ENCODE data around the gene EEF2KMT. TPM values are rescaled to one million over a fixed set of nuclear protein-coding genes. Genes with fewer than 3 reads are reported as not detected.

The EEF2KMT gene
- total and polyA plus RNA-seq, 2 of the 8 experiments (the other 6 are each of a cell fraction or from before 2014, with no cell fraction given), result 35.8 to 37.0 TPM

DNA sequence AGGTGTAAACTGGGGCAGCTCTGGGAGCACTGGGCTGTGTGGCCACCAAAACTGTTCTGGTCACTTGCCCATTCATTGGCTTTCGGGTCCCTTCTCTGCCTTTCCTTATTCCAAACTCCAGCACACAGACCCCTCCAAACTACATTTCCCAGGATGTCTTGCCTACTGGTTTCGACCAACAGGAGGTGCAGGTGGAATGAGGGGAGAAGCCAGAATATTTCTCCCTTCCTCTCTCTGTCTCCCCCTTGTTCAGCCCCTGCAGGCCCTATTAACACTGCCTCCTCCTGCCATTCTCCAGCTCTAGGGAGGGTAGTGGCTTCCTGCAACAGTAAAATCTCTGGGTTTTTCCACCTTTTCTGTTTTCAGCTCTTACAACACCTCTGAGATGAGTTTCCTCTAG lies 50.7 kb downstream of the EEF2KMT start (continued):
- no peak for TF ChIP-seq ZNF274 (IDR thresholded peaks at IDR 0.05; ENCODE audit: borderline replicate concordance, extremely low read depth, low read length)
- TF ChIP-seq KDM4A (IDR thresholded peaks at IDR 0.05; ENCODE audit: low read depth, low read length, severe bottlenecking), result no peak

Data from H1 (cell line).